ENCODE measurements around the gene COG2.

DNA sequence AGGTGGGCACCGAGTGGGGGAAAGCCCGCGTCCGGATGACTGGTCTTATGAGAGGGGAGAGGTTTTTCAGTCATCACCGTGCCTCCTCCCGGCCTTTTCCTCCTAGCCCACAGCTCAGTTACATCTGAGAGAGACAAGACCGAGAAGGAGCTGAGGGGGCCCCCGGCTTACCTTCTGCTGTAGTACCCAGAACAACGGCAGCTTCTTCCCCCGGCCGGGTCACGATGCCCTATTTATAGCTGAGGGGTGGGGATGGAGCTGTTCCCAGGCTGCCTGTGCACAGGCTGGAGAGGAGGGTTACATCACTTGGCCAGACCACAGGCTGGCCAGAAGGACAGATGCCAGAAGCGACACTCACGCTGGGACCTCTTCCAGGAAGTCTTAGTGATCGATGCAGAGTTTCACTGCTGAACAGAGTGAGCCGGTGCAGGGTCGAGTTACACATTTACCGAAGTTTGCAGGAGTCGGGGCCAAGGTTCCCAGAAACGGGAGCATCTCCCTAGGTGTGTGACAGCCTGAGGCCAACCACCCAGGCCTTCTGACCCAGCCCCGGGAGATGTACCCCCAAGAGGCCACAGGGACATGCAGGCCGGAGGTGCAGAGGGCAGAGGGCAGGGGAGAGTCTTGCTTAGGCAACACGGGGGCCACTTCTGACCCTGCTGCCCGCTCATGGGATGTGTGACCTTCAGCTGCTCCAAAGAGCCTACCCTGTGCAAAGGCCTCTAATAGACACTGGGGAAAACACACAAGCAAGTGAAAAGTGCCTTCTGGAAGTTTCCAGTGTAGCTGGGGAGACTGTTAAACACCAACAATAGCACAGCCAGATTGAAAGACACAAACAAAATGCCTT lies 71.9 kb downstream of the COG2 start, which contains the start of gene AGT:
- TF ChIP-seq, protein P1, sequence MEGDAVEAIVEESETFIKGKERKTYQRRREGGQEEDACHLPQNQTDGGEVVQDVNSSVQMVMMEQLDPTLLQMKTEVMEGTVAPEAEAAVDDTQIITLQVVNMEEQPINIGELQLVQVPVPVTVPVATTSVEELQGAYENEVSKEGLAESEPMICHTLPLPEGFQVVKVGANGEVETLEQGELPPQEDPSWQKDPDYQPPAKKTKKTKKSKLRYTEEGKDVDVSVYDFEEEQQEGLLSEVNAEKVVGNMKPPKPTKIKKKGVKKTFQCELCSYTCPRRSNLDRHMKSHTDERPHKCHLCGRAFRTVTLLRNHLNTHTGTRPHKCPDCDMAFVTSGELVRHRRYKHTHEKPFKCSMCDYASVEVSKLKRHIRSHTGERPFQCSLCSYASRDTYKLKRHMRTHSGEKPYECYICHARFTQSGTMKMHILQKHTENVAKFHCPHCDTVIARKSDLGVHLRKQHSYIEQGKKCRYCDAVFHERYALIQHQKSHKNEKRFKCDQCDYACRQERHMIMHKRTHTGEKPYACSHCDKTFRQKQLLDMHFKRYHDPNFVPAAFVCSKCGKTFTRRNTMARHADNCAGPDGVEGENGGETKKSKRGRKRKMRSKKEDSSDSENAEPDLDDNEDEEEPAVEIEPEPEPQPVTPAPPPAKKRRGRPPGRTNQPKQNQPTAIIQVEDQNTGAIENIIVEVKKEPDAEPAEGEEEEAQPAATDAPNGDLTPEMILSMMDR (IDR thresholded peaks at IDR 0.05): no peak
- TF ChIP-seq POLR2A (IDR thresholded peaks at IDR 0.05): no peak
- TF ChIP-seq POLR2AphosphoS5 (IDR thresholded peaks at IDR 0.05): peak; percentile 56
- no peak for TF ChIP-seq EP300 (IDR thresholded peaks at IDR 0.05)
